Uterus (tissue), 2 donors: ENCODE measurements around the gene BOLA1.

Source experiments
- POLR2A ChIP-seq, 2 donors: fragments of 450-650 bp; IDR thresholded peaks; one replicate each; pipeline ENCODE4 v1.6.1; 2016; ENCODE audit warnings: antibody characterized with exemption in 2 of 2, mild to moderate bottlenecking in 1 of 2, moderate library complexity in 1 of 2
- TF ChIP-seq, protein P1 (sequence below), 4 experiments: fragments of 200-600 bp in 2 of 4; fragments of 450-650 bp in 2 of 4; sonication (generic) in 2 of 4; IDR thresholded peaks; one replicate each; pipeline ENCODE4 v1.5.1; 2016 to 2019; ENCODE audit warnings: antibody characterized with exemption in 4 of 4, mild to moderate bottlenecking in 2 of 4, moderate library complexity in 1 of 4

DNA sequence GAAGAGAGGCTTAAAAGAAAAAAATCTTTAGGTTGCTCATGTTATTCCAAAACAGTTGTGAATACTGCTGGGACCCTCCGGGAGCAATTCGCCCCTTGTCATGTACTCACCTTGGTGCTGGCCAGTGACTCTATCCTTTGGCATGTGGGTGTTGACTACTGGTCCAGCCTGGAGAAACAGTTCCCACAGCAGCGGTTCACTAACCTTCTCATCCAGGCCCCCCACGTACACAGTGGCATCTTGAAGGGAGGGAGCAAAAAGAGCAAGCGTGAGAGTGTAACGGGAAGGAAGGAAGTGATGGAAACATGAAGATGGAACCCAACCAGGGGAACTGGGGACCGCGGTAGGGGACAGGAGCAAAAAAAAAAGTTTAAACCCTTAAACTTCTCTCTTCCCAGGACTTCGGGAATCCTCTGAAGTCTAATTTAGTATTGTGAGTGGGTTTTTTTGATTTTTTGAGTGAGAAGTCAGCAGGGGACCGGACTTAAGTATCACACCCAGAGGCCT lies 27.7 kb downstream of the BOLA1 start:
- TF ChIP-seq, protein P1, sequence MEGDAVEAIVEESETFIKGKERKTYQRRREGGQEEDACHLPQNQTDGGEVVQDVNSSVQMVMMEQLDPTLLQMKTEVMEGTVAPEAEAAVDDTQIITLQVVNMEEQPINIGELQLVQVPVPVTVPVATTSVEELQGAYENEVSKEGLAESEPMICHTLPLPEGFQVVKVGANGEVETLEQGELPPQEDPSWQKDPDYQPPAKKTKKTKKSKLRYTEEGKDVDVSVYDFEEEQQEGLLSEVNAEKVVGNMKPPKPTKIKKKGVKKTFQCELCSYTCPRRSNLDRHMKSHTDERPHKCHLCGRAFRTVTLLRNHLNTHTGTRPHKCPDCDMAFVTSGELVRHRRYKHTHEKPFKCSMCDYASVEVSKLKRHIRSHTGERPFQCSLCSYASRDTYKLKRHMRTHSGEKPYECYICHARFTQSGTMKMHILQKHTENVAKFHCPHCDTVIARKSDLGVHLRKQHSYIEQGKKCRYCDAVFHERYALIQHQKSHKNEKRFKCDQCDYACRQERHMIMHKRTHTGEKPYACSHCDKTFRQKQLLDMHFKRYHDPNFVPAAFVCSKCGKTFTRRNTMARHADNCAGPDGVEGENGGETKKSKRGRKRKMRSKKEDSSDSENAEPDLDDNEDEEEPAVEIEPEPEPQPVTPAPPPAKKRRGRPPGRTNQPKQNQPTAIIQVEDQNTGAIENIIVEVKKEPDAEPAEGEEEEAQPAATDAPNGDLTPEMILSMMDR (IDR thresholded peaks at IDR 0.05) = no peak
- TF ChIP-seq POLR2A (IDR thresholded peaks at IDR 0.05) = no peak
